ENCODE results near the gene PHACTR4. TPM values are rescaled to one million over a fixed set of nuclear protein-coding genes. Genes with fewer than 3 reads are reported as not detected.
"Not testable (repeated sequence)": the region's sequence is repeated elsewhere in the genome, so short reads cannot be mapped to it uniquely, and the experiment has no call there.

Gene PHACTR4
- total and polyA plus RNA-seq, 9 donors: 20.1 to 50.8 (median 31.8) TPM

DNA sequence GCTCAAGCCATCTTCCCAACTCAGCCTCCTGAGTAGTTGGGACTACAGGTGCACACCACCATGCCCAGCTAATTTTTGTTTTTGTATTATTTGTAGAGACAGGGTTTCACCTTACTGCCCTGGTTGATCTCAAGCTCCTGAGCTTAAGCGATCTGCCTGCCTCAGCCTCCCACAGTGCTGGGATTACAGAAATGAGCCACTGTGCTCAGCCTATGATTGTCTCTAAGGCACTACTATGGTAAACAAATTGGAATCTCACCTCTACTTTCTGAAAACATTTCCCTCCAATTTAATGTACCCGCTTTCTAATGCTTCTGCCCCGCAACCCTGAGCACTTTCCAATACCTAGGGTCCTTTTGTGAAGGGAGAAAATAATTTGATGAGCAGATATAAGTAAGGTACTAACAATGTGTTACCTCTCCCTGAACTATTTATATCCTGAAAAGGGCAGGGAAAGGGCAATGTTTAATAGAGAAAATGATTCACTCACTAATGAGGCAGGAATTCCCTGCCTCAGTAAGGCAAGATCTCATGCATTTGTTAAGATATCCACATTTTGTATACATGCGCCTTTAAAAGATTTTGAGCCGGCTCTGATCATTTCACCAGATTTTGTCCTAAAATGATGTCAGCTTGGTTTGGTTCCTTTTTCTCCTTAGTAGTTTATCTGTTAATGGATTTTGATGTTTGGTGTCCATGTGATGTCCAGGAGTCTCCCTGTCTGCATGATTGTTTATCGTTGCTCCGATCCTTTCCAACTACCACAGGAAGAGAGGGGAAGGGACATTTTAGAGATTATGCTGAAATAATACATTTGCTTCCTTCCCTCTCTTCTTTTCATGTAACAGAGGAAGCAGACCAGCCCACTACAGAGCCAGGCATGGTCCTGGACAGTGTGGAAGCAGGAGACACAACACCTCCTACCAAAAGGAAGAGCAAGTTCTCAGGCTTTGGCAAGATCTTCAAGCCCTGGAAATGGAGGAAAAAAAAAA is 89.0 kb downstream of the PHACTR4 start:
- no peaks in the 10 kb centered on the region for H3K9me3 ChIP-seq
- H3K4me3 ChIP-seq: no peak overlapping the region
- 77 to 79% (median 77%) methylated on average over 7 of the region's 7 CpGs for WGBS, 3 donors
- H3K27me3 ChIP-seq: no peaks in the 10 kb centered on the region
- intact Hi-C loops (cut with DNase I): no loop called here
- no peaks in the 10 kb centered on the region for H3K36me3 ChIP-seq
- no peaks in the 10 kb centered on the region for H3K4me1 ChIP-seq (ENCODE audit: insufficient read depth)
- no peak for DNase-seq
- TF ChIP-seq EP300 (IDR thresholded peaks at IDR 0.05) (no peak), POLR2A (IDR thresholded peaks at IDR 0.05) (no peak)
- TF ChIP-seq, protein P1, sequence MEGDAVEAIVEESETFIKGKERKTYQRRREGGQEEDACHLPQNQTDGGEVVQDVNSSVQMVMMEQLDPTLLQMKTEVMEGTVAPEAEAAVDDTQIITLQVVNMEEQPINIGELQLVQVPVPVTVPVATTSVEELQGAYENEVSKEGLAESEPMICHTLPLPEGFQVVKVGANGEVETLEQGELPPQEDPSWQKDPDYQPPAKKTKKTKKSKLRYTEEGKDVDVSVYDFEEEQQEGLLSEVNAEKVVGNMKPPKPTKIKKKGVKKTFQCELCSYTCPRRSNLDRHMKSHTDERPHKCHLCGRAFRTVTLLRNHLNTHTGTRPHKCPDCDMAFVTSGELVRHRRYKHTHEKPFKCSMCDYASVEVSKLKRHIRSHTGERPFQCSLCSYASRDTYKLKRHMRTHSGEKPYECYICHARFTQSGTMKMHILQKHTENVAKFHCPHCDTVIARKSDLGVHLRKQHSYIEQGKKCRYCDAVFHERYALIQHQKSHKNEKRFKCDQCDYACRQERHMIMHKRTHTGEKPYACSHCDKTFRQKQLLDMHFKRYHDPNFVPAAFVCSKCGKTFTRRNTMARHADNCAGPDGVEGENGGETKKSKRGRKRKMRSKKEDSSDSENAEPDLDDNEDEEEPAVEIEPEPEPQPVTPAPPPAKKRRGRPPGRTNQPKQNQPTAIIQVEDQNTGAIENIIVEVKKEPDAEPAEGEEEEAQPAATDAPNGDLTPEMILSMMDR (IDR thresholded peaks at IDR 0.05): no peak
- H3K27ac ChIP-seq: no peak overlapping the region

DNA sequence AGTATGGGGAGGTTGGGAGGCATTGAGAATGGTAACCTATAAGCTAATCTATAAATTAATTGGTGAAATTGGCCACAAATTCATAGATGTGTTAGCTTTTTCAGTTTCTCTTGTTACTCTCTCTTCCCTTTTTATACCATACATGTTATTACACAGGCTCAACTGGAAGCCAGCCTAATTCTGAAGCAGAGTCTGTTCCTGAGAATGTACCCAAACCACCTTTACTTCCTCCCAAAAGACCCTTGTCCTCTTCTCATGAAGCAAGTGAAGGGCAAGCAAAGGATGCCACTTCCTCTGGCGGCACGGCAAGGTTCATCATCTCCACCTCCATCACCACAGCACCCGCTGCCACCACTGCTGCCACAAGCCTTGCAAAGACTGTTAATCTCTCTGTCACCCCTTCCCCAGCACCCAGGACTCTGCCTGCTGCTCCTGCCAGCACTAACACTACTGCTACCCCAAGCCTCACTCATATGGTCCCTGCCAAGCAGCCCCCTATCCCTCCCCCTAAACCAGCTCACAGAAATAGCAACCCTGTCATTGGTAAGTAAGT is 96.8 kb downstream of the PHACTR4 start:
- DNase-seq: no peak
- 94 to 98% (median 95%) methylated on average over 3 of the region's 3 CpGs for WGBS, 3 donors
- no peaks in the 10 kb centered on the region for H3K36me3 ChIP-seq
- no peaks in the 10 kb centered on the region for H3K4me1 ChIP-seq (ENCODE audit: insufficient read depth)
- H3K27ac ChIP-seq: no peak overlapping the region
- intact Hi-C loops (cut with DNase I): no loop called here
- no peaks in the 10 kb centered on the region for H3K9me3 ChIP-seq
- H3K27me3 ChIP-seq: no peaks in the 10 kb centered on the region
- H3K4me3 ChIP-seq: no peak overlapping the region
- TF ChIP-seq POLR2A (IDR thresholded peaks at IDR 0.05): no peak
- TF ChIP-seq EP300 (IDR thresholded peaks at IDR 0.05): no peak

DNA sequence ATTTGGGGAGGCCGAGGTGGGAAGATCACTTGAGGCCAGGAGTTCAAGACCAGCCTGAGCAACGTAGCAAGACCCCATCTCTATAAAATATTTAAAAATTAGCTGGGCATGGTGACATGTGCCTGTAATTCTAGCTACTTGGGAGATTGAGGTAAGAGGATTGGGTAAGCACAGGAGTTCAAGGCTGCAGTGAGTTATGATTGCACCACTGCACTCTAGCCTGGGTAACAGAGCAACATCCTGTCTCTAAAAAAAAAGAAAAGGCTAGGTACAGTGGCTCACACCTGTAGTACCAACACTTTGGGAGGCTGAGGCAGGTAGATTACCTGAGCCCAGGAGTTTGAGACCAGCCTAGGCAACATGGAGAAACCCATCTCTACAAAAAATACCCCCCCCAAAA is 100.6 kb downstream of the PHACTR4 start:
- Histone ChIP-seq H3K36me3 (no peaks in the 10 kb centered on the region), H3K27me3 (no peaks in the 10 kb centered on the region), H3K27ac (no peak overlapping the region), H3K4me1 (ENCODE audit: insufficient read depth) (no peaks in the 10 kb centered on the region), H3K9me3 (no peaks in the 10 kb centered on the region), H3K4me3 (no peak overlapping the region)
- no peak for TF ChIP-seq POLR2A (IDR thresholded peaks at IDR 0.05)
- TF ChIP-seq EP300 (IDR thresholded peaks at IDR 0.05): no peak
- TF ChIP-seq, protein P1 (IDR thresholded peaks at IDR 0.05): no peak
- intact Hi-C loops (cut with DNase I): no loop called here
- WGBS, 3 donors: 74 to 95% (median 86%) methylated on average over 2 of the region's 2 CpGs
- DNase-seq: no peak

DNA sequence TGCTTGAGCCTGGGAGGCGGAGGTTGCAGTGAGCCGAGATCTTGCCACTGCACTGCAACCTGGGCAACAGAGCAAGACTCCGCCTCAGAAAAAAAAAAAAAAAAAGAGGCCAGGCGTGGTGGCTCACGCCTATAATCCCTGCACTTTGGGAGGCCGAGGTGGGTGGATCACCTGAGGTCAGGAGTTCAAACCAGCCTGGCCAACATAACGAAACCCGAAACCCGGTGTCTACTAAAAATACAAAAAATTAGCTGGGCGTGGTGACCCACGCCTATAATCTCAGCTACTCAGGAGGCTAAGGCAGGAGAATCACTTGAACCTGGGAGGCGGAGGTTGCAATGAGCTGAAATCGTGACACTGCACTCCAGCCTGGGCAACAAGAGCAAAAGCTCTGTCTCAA is 110.0 kb downstream of the PHACTR4 start:
- H3K27me3 ChIP-seq; H3K27ac ChIP-seq; H3K36me3 ChIP-seq; intact Hi-C loops (cut with DNase I); H3K4me3 ChIP-seq; H3K4me1 ChIP-seq (ENCODE audit: insufficient read depth); H3K9me3 ChIP-seq; DNase-seq: not testable (repeated sequence)
- 93 to 97% (median 94%) methylated on average over 13 of the region's 13 CpGs for WGBS, 3 donors

DNA sequence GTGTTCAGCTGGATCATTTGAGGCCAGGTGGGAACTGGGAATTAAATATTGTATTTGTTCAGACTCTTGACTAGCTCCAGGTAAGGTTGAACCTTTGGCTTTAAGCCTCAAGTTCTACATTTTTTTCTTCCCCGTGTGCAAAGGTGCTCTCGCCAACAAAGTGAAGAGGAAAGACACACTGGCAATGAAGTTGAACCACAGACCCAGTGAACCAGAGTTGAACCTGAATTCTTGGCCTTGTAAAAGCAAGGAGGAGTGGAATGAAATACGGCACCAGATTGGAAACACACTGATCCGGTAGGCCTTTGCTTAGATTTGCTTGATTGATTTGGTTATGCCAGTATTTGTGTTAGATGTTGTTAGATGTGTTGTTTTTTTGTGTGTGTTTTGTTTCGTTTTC is 110.8 kb downstream of the PHACTR4 start:
- Histone ChIP-seq H3K4me3 (no peak overlapping the region), H3K9me3 (no peaks in the 10 kb centered on the region), H3K36me3 (no peaks in the 10 kb centered on the region), H3K27ac (no peak overlapping the region), H3K27me3 (no peaks in the 10 kb centered on the region), H3K4me1 (ENCODE audit: insufficient read depth) (no peaks in the 10 kb centered on the region)
- intact Hi-C loops (cut with DNase I): no loop called here
- TF ChIP-seq EP300 (IDR thresholded peaks at IDR 0.05): no peak
- TF ChIP-seq, protein P1 (IDR thresholded peaks at IDR 0.05): no peak
- TF ChIP-seq POLR2A (IDR thresholded peaks at IDR 0.05): no peak
- WGBS, 3 donors: 82 to 86% (median 86%) methylated on average over 5 of the region's 5 CpGs
- no peak for DNase-seq

Data from ovary (tissue), 9 donors.